NCI-H2171 (cell line): ENCODE data around the gene TEX52.
A peak's percentile ranks its signal among the peaks of the same experiment; 100 is the strongest.
"Not testable (repeated sequence)": the region's sequence is repeated elsewhere in the genome, so short reads cannot be mapped to it uniquely, and the experiment has no call there.

Source experiments
- DNase-seq: peaks from one replicate; lab custom pipeline; 2025; lab: John Stamatoyannopoulos, UW

The TEX52 gene

GRCh38 chr12:2857021-2857431 lies at the start of gene TEX52:
TSS of gene TEX52 (minus strand) at chr12:2857039. CDS start at chr12:2857026, 13 bp downstream.
- no peak for DNase-seq

- no peak for DNase-seq
These were observed 47.4 kb upstream of the TEX52 start for GRCh38 chr12:2904260-2904659.

- no peak for DNase-seq
These were observed 45.5 kb upstream of the TEX52 start for GRCh38 chr12:2902272-2902880.

GRCh38 chr12:2900642-2901041 lies 43.8 kb upstream of the TEX52 start:
- no peak for DNase-seq

- DNase-seq, result no peak
These were observed 40.6 kb upstream of the TEX52 start for GRCh38 chr12:2897418-2897817.

- DNase-seq, result no peak
These were observed 38.7 kb upstream of the TEX52 start for GRCh38 chr12:2895511-2895910.

GRCh38 chr12:2895051-2895451 lies 38.2 kb upstream of the TEX52 start:
- DNase-seq, result no peak

- no peak for DNase-seq
These were observed 36.2 kb upstream of the TEX52 start for GRCh38 chr12:2893007-2893406.

GRCh38 chr12:2892246-2892645 lies 35.4 kb upstream of the TEX52 start:
- DNase-seq, result no peak

- no peak for DNase-seq
These were observed 34.6 kb upstream of the TEX52 start for GRCh38 chr12:2891240-2892053.

GRCh38 chr12:2890388-2891239 lies 33.8 kb upstream of the TEX52 start, which contains the start of gene TULP3:
TSS of gene TULP3 (plus strand) at chr12:2890891. CDS start at chr12:2890948, 57 bp downstream.
- DNase-seq, result peak; percentile 99

- DNase-seq, result no peak
These were observed 33.2 kb upstream of the TEX52 start for GRCh38 chr12:2890001-2890387.

GRCh38 chr12:2886768-2887450 lies 30.1 kb upstream of the TEX52 start:
- no peak for DNase-seq

- DNase-seq, result no peak
These were observed 28.0 kb upstream of the TEX52 start for GRCh38 chr12:2884810-2885209.

GRCh38 chr12:2879853-2880252 lies 23.0 kb upstream of the TEX52 start:
- DNase-seq, result no peak

- DNase-seq, result no peak
These were observed 21.3 kb upstream of the TEX52 start for GRCh38 chr12:2877953-2878732.

GRCh38 chr12:2877047-2877952 lies 20.5 kb upstream of the TEX52 start, which contains the start of the genes FOXM1 and RHNO1:
TSS of gene FOXM1 (minus strand) at chr12:2877174. CDS start at chr12:2874478, 2,696 bp downstream.
TSS of gene RHNO1 (plus strand) at chr12:2877223. CDS start at chr12:2885367, 8,144 bp downstream.
- DNase-seq, result peak; percentile 92

- peak; percentile 54 for DNase-seq
These were observed 19.7 kb upstream of the TEX52 start for GRCh38 chr12:2876431-2877046.

GRCh38 chr12:2868986-2869632 lies 12.3 kb upstream of the TEX52 start:
- DNase-seq, result not testable (repeated sequence)
